Right lobe of liver (tissue), 6 donors: ENCODE data around the gene ITGA8. TPM values are rescaled to one million over a fixed set of nuclear protein-coding genes. Genes with fewer than 3 reads are reported as not detected.

Experiments used
- ATAC-seq, 4 donors: fragments of 200-7000 bp; cut with Tn5 transposase; one replicate each; pipeline ENCODE4 v1.9.1; 2020; ENCODE audit warnings: mild to moderate bottlenecking in 4 of 4, moderate library complexity in 4 of 4
- DNase-seq, 3 donors: peaks; one replicate each; pipeline ENCODE4 v3.0.0-alpha.2; 2020
- H3K27ac ChIP-seq, 3 donors: fragments of 200-600 bp; one replicate each; pipeline ENCODE4 v1.8.0; 2022
- H3K27me3 ChIP-seq, 2 donors: fragments of 200-600 bp; one replicate each; pipeline ENCODE4 v1.8.0; 2022
- H3K36me3 ChIP-seq, 4 donors: fragments of 200-600 bp; sonication (generic) in 1 of 4; one replicate each; pipeline versions ENCODE4 v1.5.1 to v1.8.0; 2017 to 2022; ENCODE audit warnings: control low read depth in 1 of 4
- H3K4me1 ChIP-seq, 4 donors: fragments of 200-600 bp; sonication (generic) in 1 of 4; one replicate each; pipeline versions ENCODE4 v1.5.1 to v1.8.0; 2017 to 2022; ENCODE audit warnings: control low read depth in 1 of 4
- H3K4me3 ChIP-seq, 3 donors: fragments of 200-600 bp; one replicate each; pipeline ENCODE4 v1.8.0; 2022
- H3K9me3 ChIP-seq, 4 donors: fragments of 200-600 bp; sonication (generic) in 1 of 4; one replicate each; pipeline versions ENCODE4 v1.5.1 to v1.8.0; 2017 to 2022; ENCODE audit warnings: control low read depth in 1 of 4
- CTCF ChIP-seq, 4 donors: fragments of 200-600 bp in 3 of 4; fragments of 450-650 bp in 1 of 4; IDR thresholded peaks; one replicate each; pipeline versions ENCODE4 v1.5.1 to v1.8.0; 2016 to 2022; ENCODE audit warnings: antibody characterized with exemption in 4 of 4, mild to moderate bottlenecking in 2 of 4
- POLR2A ChIP-seq: fragments of 450-650 bp; IDR thresholded peaks from one replicate; pipeline ENCODE4 v1.6.1; 2017; ENCODE audit warnings: antibody characterized with exemption, mild to moderate bottlenecking
- WGBS: methylation state at CpG from one replicate; pipeline ENCODE4 v1.1.6; 2018; ENCODE audit warnings: low coverage, low lambda C conversion rate; ENCODE audit not compliant: insufficient coverage; ENCODE audit errors: missing lambda C conversion rate; 5-methylcytosine and 5-hydroxymethylcytosine counted together
- intact Hi-C, 2 donors: fragments of 100-400 bp; cut with DNase I; formaldehyde crosslinking; loops; one replicate each; pipeline versions ENCODE4 v1.11.2 to v1.14.1; 2022
- total RNA-seq, 6 experiments: library from RNA; depleted of rRNA in 2 of 6; stranded (reverse); fragments of >200 nt in 2 of 6; fragmentation: NEBNext Ultra II Directional in 3 of 6; extraction: Animal tissue kit (Norgen Biotek cat#: 25700) in 3 of 6; gene quantifications; one replicate each; pipeline versions ENCODE4 v1.1.0 to v1.2.4, GENCODE V29; 2016 to 2023
- donor health status: DM: no; HTN: yes; CAD: no.
- donor health status: DM: no; HTN: no; CAD: no.
- donor health status: DM: no; HTN: no; CAD: no.
- donor health status: DM: no; HTN: yes; CAD: no.
- donor health status: DM: no; HTN: yes; CAD: no.

The ITGA8 gene
- total RNA-seq, 6 experiments from 2014 or later, result 0.18 to 0.80 (median 0.36) TPM

DNA sequence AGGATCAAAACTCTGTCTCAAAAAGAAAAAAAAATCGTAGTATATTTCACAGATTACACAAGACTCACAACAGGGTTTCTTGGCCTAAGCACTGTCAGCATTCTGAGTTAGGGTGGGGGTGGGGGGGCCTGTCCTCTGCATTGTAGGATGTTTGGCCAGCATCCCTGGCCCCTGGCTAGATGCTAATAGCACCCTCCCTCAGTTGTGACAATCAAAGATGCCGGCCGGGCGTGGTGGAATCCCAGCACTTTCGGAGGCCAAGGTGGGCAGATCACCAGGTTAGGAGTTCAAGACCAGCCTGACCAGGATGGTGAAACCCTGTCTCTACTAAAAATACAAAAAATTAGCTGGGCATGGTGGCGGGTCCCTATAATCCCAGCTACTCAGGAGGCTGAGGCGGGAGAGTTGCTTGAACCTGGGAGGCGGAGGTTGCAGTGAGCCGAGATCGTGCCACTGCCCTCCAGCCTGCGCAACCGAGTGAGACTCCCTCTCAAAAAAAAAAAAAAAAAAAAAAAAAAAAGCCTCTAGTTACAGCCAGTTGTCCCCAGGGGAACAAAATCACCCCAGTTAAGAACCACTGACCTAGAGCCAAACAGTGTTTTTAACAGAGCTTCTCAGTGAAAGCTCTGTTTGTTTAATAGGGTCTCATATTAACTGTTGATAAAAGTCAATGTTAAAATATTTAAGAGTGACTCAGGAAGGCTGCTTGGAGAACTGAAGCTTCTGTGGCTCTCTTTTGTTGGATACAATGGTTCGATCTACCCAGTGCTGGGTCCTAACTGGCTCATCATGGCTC, 187.6 kb downstream of the ITGA8 start:
- H3K36me3 ChIP-seq, result no peaks in the 10 kb centered on the region
- no peak overlapping the region for H3K4me3 ChIP-seq
- 40% methylated on average over 2 of the region's 13 CpGs for WGBS
- no peak for DNase-seq
- H3K4me1 ChIP-seq, result no peaks in the 10 kb centered on the region
- no peak for TF ChIP-seq CTCF (IDR thresholded peaks at IDR 0.05)
- no peak for TF ChIP-seq POLR2A
- no peaks in the 10 kb centered on the region for H3K27me3 ChIP-seq
- no peak for ATAC-seq
- intact Hi-C loops, result no loop called here
- H3K9me3 ChIP-seq, result no peaks in the 10 kb centered on the region
- H3K27ac ChIP-seq, result no peak overlapping the region

DNA sequence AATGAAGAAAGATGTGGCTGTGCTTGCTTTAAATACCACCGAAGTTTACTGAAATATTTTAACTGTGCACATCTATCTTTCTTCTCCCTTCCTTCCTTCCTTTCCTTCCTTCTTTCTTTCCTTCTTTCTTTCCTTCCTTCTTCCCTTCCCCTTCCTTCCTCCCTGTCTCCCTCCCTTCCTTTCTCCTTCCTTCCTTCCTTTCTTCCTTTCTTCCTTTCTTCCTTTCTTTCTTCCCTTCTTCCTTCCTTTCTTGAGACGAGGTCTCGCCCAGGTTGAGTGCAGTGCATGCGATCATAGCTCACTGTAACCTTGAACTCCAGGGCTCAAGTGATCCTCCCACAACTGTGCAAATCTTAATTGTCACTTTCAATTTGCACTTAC, 190.9 kb downstream of the ITGA8 start:
- WGBS, result 38% methylated on average over 4 of the region's 4 CpGs
- H3K36me3 ChIP-seq, result no peaks in the 10 kb centered on the region
- DNase-seq (no peak), ATAC-seq (no peak)
- intact Hi-C loops, result no loop called here
- no peak overlapping the region for H3K4me3 ChIP-seq
- H3K4me1 ChIP-seq, result no peaks in the 10 kb centered on the region
- H3K27me3 ChIP-seq, result no peaks in the 10 kb centered on the region
- H3K9me3 ChIP-seq, result no peaks in the 10 kb centered on the region
- TF ChIP-seq CTCF (IDR thresholded peaks at IDR 0.05) (no peak), POLR2A (no peak)
- H3K27ac ChIP-seq, result no peak overlapping the region

DNA sequence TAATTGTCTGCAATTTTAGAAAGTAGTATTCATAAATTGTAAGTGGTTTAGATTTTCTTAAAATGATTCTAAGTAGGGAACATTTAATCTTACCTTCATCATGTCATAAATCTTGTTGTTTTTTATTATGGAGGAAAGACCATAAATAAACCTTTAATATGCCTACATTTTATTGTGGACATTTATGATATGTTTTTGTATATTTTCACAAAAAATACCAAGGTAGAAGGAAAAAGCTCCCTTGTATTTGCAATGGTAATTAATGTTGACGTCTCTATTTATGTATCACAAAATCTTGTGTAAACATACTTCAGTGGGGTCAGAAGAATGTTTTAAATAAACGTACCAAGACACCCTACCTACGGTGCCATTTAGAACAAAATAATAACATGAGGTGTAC, 193.0 kb downstream of the ITGA8 start:
- Histone ChIP-seq H3K27ac (no peak overlapping the region), H3K4me1 (no peaks in the 10 kb centered on the region), H3K9me3 (no peaks in the 10 kb centered on the region), H3K27me3 (no peaks in the 10 kb centered on the region), H3K36me3 (no peaks in the 10 kb centered on the region), H3K4me3 (no peak overlapping the region)
- ATAC-seq (no peak), DNase-seq (no peak)
- 9% methylated on average over 3 of the region's 3 CpGs for WGBS
- intact Hi-C loops, result no loop called here
- no peak for TF ChIP-seq CTCF (IDR thresholded peaks at IDR 0.05)
- TF ChIP-seq POLR2A, result no peak

DNA sequence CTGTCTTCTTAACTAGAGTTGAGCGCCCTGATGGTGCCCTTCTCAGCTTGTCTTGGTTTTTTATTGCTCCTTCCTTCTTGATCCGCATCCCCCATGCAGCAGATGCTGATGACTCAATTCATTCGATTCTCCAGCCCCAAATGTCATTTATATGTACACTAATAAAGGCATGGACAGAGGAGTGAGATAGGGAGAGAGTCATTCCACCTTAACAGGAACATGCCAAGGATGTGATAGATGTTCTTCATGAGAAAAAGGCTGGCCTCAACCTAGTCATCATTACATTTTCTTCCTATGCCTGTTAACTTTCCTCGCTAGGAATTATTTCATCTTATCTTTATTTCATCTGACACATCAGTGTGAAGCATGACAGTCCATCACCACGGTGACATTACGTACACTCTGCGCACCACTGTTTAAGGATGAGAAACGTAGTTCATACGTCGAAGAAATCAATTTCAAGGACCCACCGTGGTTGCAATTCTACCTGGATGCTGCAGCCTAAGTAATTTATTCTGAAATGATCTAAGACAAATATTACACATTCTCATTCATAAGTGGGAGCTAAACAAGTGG, 198.3 kb downstream of the ITGA8 start:
- 61% methylated on average over 11 of the region's 11 CpGs for WGBS
- DNase-seq, result no peak
- TF ChIP-seq POLR2A, result no peak
- TF ChIP-seq CTCF (IDR thresholded peaks at IDR 0.05), result no peak
- no peaks in the 10 kb centered on the region for H3K27me3 ChIP-seq
- no peak overlapping the region for H3K27ac ChIP-seq
- no peaks in the 10 kb centered on the region for H3K36me3 ChIP-seq
- H3K4me3 ChIP-seq, result no peak overlapping the region
- no peaks in the 10 kb centered on the region for H3K9me3 ChIP-seq
- intact Hi-C loops, result no loop called here
- no peaks in the 10 kb centered on the region for H3K4me1 ChIP-seq
- ATAC-seq, result no peak
